Ovary (tissue), 3 donors: ENCODE measurements around the gene GTF3C4.

Experiments
- CTCF ChIP-seq, 3 donors: fragments of 450-650 bp in 2 of 3; fragments of 200-600 bp in 1 of 3; IDR thresholded peaks; one replicate each; pipeline versions ENCODE4 v1.5.1 to v1.8.0; 2016 to 2022; ENCODE audit warnings: antibody characterized with exemption in 3 of 3, mild to moderate bottlenecking in 1 of 3
- POLR2A ChIP-seq: fragments of 450-650 bp; IDR thresholded peaks from one replicate; pipeline ENCODE4 v1.6.1; 2017; ENCODE audit warnings: antibody characterized with exemption, mild to moderate bottlenecking, moderate library complexity
- donor health status: DM: no; HTN: no; CAD: no.

- TF ChIP-seq CTCF (IDR thresholded peaks at IDR 0.05) (no peak), POLR2A (no peak)
Measured at GRCh38 chr9:132742821-132743311, 72.6 kb downstream of the GTF3C4 start.
